Dedifferentiated amniotic fluid mesenchymal stem cell (primary cell): ENCODE data around the gene NNAT.
A peak's percentile ranks its signal among the peaks of the same experiment; 100 is the strongest.

ENCODE experiments used
- DNase-seq: peaks from one replicate; pipeline ENCODE4 v3.0.0-alpha.2; 2016; ENCODE audit errors: extremely low spot score

NNAT gene

DNA sequence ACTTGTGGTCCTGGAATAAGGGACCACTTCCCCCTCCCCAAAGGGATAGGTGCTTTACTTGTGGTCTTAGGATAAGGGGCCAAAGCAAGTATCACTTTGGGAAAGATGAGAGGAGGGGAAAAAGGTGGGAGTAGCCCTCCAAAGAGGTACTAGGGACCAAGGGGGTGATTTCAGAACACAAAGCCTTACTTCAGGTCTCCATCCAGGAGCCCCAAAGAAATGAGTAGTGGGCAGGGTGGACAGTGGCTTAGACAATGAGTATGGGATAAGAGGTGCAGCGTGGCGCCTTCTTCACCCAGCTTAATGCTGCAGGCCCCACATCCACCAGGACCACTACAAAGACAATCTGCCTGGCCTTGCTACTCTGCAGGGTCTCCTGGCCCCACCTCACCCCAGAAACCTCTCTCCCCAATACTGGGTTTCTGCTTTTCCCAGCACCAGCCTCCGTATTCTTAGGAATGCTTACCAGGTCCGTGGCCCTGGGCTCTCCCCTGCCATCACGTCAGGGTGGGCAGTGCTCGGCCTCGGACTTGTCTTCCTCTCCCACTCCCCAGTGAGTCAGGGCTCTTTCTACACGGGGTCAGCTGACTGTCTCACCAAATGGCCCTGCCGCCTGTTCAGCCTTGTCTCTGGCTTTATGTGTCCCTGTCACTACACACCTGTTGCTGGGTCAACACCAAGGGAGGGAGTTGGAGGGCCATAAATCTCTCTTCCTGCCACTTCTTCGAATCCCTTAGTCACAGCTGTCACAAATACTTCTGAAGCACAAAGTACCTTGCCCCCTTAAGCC, 3.1 kb downstream of the NNAT start:
- DNase-seq, result no peak

GRCh38 chr20:37524859-37525708, 4.0 kb downstream of the NNAT start:
- DNase-seq, result no peak

- no peak for DNase-seq
Observed at GRCh38 chr20:37525810-37526209, 4.8 kb downstream of the NNAT start.

DNA sequence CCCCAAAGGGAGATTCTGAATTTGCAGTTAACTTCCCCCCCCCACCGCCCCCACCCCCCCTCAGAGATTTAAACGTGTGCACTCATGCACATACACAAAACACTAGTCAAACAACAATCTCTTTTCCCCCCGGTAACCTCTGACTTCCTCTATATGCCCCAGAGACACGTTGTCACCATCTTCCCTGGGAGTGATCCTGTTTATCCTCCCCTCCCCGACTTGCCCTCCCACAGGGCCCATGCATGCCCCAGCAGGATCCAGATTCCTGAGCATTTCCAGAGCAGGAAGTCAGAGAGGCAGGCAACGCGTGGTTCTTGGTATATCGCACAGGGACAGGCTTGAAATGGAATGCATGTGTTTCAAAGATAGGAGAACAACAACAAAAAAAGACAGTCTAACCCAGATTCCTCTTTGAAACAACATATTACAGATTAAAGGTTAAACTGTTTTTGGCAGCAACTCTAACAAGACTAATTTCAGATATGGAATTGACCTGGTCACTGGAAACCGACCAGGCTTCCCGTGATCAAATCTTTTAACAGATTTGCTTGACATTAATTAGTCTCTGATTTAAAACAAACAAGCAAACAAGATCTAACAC, 5.3 kb downstream of the NNAT start:
- DNase-seq, result peak; percentile 46

GRCh38 chr20:37526839-37527637, 6.0 kb downstream of the NNAT start:
- DNase-seq, result no peak

GRCh38 chr20:37527638-37528445, 6.8 kb downstream of the NNAT start, which contains the start of gene BLCAP:
BLCAP (minus strand) TSS chr20:37527876; CDS start chr20:37519174, 8,702 bp downstream.
- DNase-seq, result peak; percentile 78

DNA sequence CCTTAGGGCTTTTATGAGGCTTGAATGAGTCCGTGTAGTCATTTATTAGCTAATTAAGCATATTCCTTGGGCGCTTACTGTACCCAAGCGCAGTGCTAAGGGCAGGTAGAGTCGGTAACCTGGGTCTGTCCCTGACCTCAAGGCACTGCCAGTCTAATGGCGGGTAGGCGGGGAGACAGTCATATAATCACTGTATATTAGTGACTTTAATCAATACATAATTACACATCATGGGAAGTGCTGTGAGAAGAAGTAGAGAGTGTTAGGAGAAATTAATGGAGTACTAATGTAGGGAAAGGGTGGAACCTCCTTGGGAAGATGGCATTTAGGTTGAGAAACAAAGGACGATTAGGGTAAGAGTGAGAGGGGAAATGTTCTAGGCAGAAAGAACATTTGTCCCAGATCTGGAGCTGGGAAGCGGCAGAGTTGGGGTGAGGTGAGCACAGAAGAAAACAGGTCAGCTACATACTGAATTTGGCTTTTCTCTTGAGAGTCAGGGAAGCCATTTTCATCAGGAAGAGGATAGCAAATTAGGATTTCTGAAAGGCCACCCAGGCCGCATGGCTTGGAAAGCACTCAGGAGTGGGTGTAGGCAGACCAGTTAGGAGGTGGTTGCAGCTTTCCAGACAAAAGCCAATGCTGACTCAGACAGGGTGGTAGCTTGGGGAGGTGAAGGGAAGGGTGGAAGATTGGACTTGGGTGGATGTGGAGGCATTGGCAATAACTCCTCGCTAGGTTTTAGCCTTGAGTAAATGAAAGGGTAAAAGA, 7.6 kb downstream of the NNAT start:
- no peak for DNase-seq

- no peak for DNase-seq
Observed at GRCh38 chr20:37529214-37529967, 8.3 kb downstream of the NNAT start.

DNA sequence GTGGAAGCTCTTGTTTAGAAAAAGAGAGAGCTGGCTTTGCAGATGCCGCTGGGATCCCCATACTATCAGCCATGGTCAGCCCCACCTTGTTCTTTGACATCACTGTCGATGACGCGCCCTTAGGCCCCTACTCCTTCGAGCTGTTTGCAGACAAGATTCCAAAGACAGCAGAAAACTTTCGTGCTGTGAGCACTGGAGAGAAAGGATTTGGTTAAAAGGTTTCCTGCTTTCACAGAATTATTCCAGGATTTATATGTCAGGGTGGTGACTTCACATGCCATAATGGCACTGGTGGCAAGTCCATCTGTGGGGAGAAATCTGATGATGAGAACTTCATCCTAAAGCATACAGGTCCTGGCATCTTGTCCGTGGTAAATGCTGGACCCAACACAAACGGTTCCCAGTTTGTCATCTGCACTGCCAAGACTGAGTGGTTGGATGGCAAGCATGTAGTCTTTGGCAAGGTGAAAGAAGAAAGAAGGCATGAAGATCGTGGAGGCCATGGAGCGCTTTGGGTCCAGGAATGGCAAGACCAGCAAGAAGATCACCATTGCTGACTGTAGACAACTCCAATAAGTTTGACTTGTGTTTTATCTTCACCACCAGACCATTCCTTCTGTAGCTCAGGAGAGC, 9.0 kb downstream of the NNAT start:
- no peak for DNase-seq

GRCh38 chr20:37530696-37531095, 9.6 kb downstream of the NNAT start:
- no peak for DNase-seq

- no peak for DNase-seq
Observed at GRCh38 chr20:37531856-37532255, 10.8 kb downstream of the NNAT start.

GRCh38 chr20:37533154-37533715, 12.2 kb downstream of the NNAT start:
- DNase-seq, result no peak

- DNase-seq, result peak; percentile 83
Observed at GRCh38 chr20:37534401-37535157, 13.5 kb downstream of the NNAT start.

DNA sequence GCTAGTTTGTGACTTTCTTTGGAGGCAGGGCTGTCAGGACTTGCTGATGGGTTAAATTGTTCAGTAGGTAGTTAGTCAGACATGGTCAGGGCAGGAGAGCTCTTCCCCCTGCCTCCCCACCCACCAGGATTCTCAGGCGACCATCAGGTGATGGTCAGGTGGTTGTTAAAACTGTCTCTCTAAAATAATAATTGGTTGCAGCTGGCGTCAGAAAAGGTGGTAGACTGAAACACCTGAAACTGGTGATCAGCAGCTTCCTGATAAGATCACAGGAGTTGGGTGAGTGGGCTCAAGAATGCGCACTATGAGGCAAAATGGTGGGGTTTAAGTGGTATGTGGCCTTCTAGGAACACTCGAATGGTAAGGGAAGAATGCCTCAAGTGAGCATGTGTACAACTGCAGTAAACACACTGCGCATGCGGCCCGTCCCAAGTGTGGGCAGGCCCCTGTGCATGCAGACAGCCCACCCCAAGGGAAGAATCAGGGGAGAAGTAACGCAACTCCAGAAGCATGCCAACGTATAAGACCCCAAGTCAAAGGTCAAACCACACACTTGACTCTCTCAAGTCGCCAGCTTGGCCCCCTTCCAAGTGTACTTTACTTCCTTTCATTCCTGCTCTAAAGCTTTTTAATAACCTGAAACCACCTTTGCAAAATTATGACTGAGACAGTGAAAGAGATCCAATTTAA, 14.5 kb downstream of the NNAT start:
- DNase-seq, result no peak

- DNase-seq, result no peak
Observed at GRCh38 chr20:37537505-37537904, 16.5 kb downstream of the NNAT start.

GRCh38 chr20:37538003-37538402, 17.0 kb downstream of the NNAT start:
- DNase-seq, result no peak

DNA sequence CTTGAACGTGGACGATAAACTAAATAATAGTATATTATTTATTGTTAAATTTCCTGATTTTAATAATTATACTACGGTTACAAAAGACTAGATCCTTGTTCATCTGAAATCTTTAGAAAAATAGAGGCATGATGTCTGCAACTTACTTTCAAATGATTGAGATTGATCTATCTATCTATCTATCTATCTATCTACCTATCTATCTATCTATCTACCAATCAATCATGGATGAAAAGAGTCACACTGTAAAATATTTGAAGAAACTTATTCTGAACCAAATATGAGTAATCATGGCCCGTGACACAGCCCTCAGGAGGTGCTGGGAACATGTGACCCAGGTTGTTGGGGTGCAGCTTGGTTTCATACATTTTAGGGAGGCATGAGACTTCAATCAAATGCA, 18.4 kb downstream of the NNAT start:
- no peak for DNase-seq
